ENCODE results near the gene SERPINB6. TPM values are rescaled to one million over a fixed set of nuclear protein-coding genes. Genes with fewer than 3 reads are reported as not detected.

Gene SERPINB6
- polyA plus RNA-seq, 3 donors = 117 to 208 (median 200) TPM

DNA sequence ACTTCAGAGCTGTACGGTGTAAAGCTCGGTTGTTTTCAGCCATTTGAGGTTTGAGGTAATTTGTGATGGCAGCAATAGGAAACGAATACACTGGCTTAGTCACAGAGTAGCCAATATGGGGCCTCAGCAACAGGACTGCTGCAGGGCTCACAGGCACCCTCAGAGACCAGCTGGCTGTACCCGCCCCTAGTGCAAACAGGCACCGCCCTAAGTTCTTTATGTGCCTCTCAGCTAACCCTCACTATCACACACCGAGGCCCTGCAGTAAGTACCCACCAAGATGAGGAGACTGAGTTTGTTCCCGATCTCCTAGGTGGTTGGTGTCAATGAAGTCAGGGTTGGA, 57.1 kb downstream of the SERPINB6 start:
- no peak overlapping the region for H3K9ac ChIP-seq (ENCODE audit: insufficient read depth, low read length, poor library complexity, severe bottlenecking)

GRCh38 chr6:2913621-2914317, 57.6 kb downstream of the SERPINB6 start:
- intact Hi-C loops (cut with micrococcal nuclease) = no loop called here
- peaks cover 2 to 12% (median 2%) of the 10 kb centered on the region in 3 donors for H3K27me3 Mint-ChIP-seq (ENCODE audit: low read depth in 3 of 3)
- no peaks in the 10 kb centered on the region for H3K79me2 ChIP-seq (ENCODE audit: insufficient read depth, low read length)
- peaks cover 14% of the 10 kb centered on the region in 2 donors for H3K4me1 ChIP-seq (ENCODE audit: control insufficient read depth in 1 of 2, insufficient read depth in 2 of 2, low read length in 2 of 2)
- no peak overlapping the region for H3K9ac ChIP-seq (ENCODE audit: insufficient read depth, low read length, poor library complexity, severe bottlenecking)
- H3K27me3 ChIP-seq (ENCODE audit: control insufficient read depth in 2 of 2, insufficient read depth in 2 of 2, low read length in 2 of 2) = no peaks in the 10 kb centered on the region
- DNase-seq = no peak
- H2AFZ ChIP-seq (ENCODE audit: insufficient read depth, low read depth, low read length, poor library complexity, severe bottlenecking) = no peak overlapping the region
- no peak overlapping the region for H3K4me3 Mint-ChIP-seq
- H3K4me1 Mint-ChIP-seq = peaks cover 31% of the 10 kb centered on the region
- TF ChIP-seq CTCF (IDR thresholded peaks at IDR 0.05) = no peak
- no peaks in the 10 kb centered on the region for H3K36me3 Mint-ChIP-seq
- H3K36me3 ChIP-seq (replicated peaks in 1 of 2; ENCODE audit: control insufficient read depth in 1 of 2, insufficient read depth in 2 of 2, low read length in 2 of 2) = no peaks in the 10 kb centered on the region
- no peak overlapping the region for H3K4me3 ChIP-seq (replicated peaks in 1 of 3; ENCODE audit: low read depth in 2 of 3, low read length in 3 of 3)
- WGBS (ENCODE audit: insufficient coverage) = 90% methylated on average over 6 of the region's 11 CpGs
- H4K20me1 ChIP-seq (ENCODE audit: insufficient read depth, low read length) = no peaks in the 10 kb centered on the region
- no peaks in the 10 kb centered on the region for H3K9me3 Mint-ChIP-seq
- H3K9me3 ChIP-seq (replicated peaks in 1 of 2; ENCODE audit: control insufficient read depth in 1 of 2, insufficient read depth in 1 of 2, low read length in 2 of 2) = no peaks in the 10 kb centered on the region
- no peak overlapping the region for H3K27ac ChIP-seq (ENCODE audit: low read depth in 1 of 2, low read length in 2 of 2)
- H3K4me2 ChIP-seq (replicated peaks; ENCODE audit: extremely low read depth, low read length, poor library complexity, severe bottlenecking) = no peak overlapping the region
- no peak overlapping the region for H3K27ac Mint-ChIP-seq

More for the DNA sequence above, 57.1 kb downstream of the SERPINB6 start:
- H3K27ac Mint-ChIP-seq = no peak overlapping the region
- peaks cover 31% of the 10 kb centered on the region for H3K4me1 Mint-ChIP-seq
- no peak overlapping the region for H3K4me3 ChIP-seq (replicated peaks in 1 of 3; ENCODE audit: low read depth in 2 of 3, low read length in 3 of 3)
- intact Hi-C loops (cut with micrococcal nuclease) = no loop called here
- H3K36me3 Mint-ChIP-seq = peaks cover 0 to 1% of the 10 kb centered on the region in 2 donors
- H3K9me3 ChIP-seq (replicated peaks in 1 of 2; ENCODE audit: control insufficient read depth in 1 of 2, insufficient read depth in 1 of 2, low read length in 2 of 2) = no peaks in the 10 kb centered on the region
- H3K27me3 Mint-ChIP-seq (ENCODE audit: low read depth in 3 of 3) = peaks cover 0 to 10% (median 1%) of the 10 kb centered on the region in 3 donors
- TF ChIP-seq CTCF (IDR thresholded peaks at IDR 0.05) = no peak
- no peaks in the 10 kb centered on the region for H3K27me3 ChIP-seq (ENCODE audit: control insufficient read depth in 2 of 2, insufficient read depth in 2 of 2, low read length in 2 of 2)
- DNase-seq = no peak
- peaks cover 19% of the 10 kb centered on the region in 2 donors for H3K4me1 ChIP-seq (ENCODE audit: control insufficient read depth in 1 of 2, insufficient read depth in 2 of 2, low read length in 2 of 2)
- no peaks in the 10 kb centered on the region for H3K79me2 ChIP-seq (ENCODE audit: insufficient read depth, low read length)
- 87% methylated on average over 4 of the region's 7 CpGs for WGBS (ENCODE audit: insufficient coverage)
- H3K4me2 ChIP-seq (replicated peaks; ENCODE audit: extremely low read depth, low read length, poor library complexity, severe bottlenecking) = no peak overlapping the region
- no peak overlapping the region for H2AFZ ChIP-seq (ENCODE audit: insufficient read depth, low read depth, low read length, poor library complexity, severe bottlenecking)
- H3K9me3 Mint-ChIP-seq = peaks cover 0 to 1% (median 0%) of the 10 kb centered on the region in 7 donors
- no peak overlapping the region for H3K27ac ChIP-seq (ENCODE audit: low read depth in 1 of 2, low read length in 2 of 2)
- H3K36me3 ChIP-seq (replicated peaks in 1 of 2; ENCODE audit: control insufficient read depth in 1 of 2, insufficient read depth in 2 of 2, low read length in 2 of 2) = no peaks in the 10 kb centered on the region
- no peaks in the 10 kb centered on the region for H4K20me1 ChIP-seq (ENCODE audit: insufficient read depth, low read length)
- no peak overlapping the region for H3K4me3 Mint-ChIP-seq

Measured in CD14-positive monocyte (primary cell).